CD1c-positive myeloid dendritic cell (primary cell): ENCODE measurements around the gene PHKA2.

Experiments
- DNase-seq: peaks from one replicate; pipeline ENCODE4 v3.0.0-alpha.2; 2016; ENCODE audit errors: extremely low spot score

The PHKA2 gene

DNA sequence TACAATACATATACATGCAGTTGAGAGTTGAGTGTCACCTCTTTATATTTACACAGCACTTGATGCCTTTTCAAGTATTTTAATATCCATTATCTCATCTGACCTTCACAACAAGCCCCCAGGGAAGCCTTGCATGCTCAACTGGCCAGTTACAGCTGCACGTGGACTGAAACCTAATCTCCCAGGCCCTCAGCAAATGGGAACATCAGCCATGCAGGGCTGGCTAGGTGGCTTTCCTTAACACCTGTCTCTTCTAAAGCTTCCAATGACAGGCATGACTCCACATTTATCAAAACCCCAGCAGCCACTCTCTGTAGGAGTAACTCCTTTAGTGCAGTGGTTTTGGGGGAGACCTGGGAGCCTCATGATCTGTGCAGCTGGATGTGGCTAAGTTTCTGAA lies 56.4 kb downstream of the PHKA2 start:
- no peak for DNase-seq

DNA sequence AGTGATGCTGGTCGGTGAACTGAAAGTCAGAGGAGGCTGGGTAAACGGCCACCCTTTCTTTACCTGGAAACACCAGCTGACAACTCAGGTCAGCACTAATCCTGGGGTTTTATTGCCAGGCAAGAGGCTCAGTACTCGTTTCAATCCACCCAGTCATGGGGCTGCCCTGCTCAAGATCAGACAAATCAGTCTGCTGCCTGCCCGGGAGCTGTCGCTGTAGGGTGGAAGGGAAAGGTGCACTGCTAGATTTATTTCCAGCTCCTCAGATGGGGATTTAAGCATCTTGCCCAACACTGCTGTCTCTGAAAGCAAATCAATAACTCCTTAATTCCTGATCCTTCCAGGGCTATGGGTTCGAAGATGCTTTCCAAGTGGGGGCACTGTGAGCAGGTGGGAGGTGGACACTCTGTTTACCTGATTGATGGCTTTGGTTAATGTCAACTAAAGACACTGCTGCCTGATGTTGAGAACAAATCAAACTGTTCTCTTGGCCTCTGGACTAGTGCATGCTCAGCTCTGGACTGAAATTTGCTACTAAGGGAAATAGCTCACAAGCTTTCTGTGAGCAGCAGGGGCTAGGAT lies 59.3 kb downstream of the PHKA2 start:
- no peak for DNase-seq

DNA sequence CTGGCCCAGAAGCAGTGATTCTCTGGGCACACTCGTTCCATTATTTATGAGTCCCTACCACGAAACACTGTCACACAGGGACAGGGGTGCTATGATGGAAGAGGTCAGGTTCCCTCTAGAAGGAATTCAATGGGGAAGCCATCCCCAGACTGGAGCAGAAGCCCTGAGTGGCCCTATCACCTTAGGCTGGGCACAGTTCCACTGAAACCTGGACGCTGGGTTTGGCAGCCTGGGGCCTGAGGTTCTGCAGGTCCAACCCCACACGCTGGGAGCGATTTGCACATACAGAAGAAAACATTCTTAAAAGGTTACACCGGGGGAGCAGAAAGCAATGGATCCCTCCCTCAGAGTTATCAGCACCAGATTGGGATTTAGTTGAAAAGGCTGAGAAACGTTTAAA lies 63.3 kb downstream of the PHKA2 start:
- DNase-seq = no peak

DNA sequence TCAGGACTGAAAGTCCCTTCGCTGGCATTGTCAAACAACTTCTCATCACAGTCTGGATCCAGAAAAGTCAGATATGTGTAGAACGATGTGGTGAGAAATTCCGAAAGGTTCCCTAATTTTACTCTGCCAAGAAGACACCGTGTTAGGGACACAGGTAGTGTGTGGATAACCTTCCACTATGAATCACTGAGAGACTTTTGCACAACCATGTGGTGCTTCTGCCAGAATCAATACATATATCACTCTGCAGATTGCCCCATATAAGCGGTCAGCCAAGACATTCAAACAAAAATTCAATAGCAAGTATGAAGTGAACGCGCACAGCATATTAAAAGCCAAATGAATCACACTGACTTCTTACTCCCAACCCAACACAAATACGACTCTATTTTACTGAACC lies 63.8 kb downstream of the PHKA2 start:
- DNase-seq = no peak

DNA sequence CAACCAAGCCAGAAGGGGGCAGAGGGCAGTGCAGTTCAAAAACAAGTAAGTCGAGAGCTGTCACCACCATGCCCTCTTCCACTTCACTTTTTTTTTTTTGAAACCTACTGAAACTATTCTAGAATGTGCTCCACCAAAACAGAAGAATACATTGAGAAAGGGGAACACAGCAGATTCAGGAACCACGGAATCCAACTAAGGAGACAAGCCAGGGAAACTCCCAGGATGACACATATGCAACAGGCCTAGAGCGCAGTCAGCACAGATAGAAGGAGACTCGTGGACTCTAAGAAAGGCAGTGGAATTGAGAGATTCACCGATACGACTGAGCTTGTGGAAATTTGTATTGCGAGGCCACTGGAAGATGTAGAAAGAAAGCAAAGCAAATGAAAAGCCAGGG lies 66.1 kb downstream of the PHKA2 start:
- DNase-seq = peak; percentile 66

DNA sequence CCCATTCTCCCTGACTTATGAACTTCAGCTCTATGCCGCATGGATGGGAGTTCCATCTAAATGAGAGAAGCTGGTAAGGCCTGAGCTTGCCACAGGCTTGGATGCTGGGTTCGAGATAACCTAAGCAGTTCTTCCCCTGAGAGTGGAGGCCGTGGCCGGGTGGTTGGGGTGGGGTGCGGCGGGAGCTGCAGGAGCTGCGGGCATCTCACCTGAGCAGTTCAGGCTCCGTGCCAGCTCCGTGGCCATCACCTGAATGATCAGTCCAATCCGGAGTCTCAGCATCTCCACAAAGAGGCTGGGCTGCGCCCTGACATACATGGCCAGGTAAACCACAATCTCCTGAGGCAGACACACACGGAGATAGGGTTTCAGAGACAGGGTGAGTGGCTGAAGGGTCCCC lies 77.6 kb downstream of the PHKA2 start:
- no peak for DNase-seq

DNA sequence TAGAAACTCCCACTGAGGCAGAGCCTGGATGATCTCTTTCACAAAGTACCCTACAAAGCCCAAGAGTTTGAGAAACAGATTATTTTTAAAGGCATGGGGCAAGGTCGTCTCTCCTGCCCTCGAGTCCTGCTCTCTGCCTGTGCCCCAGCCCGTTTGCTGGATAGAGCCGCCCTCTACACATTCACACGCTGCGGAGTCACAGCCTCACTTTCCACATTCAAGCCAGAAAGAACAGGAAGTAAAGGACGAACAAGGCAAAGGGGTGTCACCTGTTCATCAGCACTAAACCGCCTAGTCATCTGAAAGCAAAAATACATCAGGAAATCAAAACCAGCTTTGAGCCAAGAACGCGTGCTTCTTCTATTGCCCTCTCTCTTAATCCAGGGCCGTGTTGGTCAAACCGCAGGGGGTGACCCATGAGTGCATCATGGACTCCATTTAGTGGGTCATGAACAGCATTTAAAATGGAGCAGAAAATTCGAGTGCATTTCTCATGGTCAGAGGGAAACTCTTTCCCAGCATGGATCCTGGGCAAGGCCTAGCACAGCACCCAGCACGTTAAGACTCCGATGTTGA lies 83.4 kb downstream of the PHKA2 start:
- DNase-seq = no peak

DNA sequence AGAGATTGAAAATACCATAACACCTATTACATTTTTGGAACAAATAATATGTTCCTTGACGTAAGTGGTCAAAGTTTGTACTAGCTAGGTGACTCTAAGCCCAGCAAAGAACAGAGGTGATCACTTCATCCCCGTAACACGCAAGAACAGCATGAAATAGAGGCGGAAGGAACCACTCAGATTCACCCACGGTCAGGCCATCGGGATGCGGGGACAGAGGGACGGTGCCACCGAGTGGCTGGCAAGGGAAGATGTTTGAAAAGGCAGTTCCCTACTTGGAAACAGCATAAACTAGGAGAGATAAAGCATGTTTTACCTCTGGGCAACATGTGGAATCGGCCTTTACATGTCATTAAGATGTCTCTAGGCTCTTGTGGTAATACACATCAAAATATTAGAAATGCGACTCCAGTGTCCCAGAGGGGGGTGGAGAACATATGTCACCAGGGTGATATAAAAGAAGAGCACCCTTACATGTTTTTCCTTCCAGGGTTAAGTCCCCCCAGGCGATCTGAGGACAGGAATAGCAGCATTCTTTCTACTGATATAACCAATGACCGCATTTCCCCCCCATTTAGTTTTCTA lies 84.0 kb downstream of the PHKA2 start:
- DNase-seq = no peak

DNA sequence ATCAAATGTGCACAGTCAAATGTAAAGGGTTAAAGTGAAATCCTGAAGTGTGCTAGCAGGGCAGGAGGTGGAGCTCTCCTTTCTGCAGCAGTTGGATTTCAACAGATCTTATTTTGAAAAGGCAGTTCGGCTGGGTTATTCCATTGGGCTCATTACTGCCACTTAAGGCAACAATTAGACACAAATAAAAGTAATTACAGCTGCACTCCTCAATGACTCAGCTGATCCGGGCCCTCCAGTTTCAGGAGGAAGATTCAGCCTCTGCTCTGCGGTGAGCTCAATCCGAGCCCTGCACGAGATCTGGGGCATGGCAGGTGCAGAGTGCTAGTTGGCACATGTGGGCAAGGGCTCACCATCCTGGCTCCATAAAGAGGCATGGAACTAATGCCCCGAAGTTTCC lies 85.4 kb downstream of the PHKA2 start:
- no peak for DNase-seq

DNA sequence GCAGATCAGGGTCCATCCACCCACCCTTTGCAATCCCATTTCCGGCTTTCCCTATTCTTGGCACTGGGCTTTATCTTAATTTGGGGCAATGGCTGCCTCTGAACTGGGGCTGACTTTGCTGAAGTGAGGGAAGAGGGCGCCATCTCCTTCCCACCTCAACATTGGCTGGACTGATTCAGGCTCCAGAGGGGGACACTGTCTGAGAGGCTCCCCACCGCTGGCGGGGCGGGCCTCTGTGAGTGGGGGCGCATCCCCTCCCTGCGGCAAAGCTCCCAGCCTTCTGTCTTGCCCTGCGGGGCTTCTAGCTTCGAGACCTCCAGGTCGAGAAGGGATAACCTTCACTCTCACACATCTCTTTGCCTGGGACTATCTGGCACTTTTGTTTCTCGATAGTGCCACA lies 85.8 kb downstream of the PHKA2 start:
- DNase-seq = no peak

DNA sequence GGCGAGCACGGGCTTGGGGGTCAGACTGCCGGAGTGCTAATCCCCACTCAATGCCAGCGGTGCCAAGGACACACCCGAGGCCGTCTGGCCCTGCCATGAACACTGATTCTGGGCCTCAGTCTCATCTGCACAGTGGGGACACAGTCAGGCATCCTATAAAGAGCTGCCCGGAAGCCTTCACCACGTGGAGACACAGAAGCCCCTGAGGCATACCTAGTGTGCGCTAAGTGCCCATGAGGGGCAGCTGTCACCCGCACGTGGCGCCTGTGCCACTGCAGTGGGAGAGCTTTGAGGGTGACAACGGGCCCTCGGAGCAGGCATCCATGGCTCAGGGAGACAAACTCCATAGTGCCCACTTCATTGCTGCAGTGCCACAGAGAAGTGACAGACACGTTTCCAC lies 86.3 kb downstream of the PHKA2 start:
- no peak for DNase-seq

DNA sequence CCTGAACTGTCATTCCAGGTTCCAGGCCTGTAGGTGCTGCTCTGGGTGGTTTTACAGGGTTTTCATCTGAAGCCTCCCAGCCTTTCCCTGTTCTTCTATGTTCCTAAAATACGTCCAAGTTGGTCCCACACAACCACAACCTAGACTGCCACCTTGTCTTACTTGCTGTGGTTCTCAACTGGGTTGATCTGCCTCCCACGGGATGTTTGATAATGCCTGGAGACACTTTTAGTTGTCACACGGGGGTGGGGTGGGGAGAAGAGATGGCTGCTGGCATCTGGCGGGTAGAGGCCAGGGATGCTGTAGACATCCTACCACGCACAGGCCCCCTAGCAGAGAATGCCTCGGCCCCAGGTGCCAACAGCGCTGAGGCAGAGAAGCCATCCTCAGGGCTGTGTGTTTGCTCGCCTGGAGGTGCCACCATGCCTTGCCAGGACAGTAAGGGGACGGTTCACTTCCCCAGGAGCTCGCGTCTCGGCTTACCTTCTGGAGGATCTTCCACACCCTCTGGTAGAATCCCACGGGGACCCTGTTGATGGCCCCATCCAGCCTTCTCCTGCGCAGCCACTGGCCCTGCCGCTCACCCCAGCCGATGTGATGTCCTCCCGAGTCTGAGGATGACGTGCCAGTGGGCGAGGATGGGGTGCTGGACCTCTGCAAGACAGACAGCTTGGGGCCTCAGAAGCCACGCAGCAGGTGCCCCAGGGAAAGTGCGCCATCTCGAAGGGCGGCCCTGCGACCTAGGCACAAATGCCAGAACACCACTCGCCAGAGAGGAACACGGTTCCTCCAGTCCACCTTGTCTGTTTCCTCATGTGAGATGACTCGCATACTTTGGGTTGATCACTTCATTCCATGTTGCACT lies 87.0 kb downstream of the PHKA2 start:
- no peak for DNase-seq

DNA sequence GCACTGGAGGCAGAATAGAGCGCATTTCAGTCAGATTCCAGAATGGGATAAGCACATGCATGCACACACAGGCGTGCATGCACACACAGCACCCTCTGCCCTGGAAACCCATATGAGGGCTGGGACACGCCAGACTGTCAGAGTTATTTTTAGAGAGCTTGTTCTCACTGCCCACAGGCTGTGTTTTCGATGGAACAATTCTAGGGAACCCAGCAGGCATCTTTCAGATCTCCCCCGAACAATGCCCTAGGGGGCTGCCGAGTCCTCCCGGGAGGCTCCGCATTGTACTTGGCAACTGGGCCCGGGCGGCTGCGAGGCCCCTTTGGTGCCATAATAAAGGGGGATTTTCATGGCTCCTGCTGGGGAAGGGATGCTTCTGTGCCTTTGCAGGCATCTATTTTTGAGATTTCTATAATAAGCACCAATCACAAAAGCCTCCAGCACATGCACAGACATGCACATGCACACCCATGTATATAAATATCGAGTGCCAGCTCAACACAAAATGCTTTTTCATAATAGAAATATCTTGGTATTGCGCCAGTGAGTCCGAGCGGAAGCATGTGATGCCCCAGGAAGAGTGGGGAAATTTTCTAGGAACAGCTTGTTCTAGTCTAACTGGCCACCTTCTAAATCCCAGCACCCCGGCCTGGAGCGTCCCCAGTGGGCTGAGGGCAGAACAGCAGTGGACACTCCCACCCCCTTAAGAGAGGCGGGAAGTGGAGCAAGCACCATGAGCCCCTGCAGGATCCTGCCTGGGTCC lies 88.5 kb downstream of the PHKA2 start:
- DNase-seq = no peak

DNA sequence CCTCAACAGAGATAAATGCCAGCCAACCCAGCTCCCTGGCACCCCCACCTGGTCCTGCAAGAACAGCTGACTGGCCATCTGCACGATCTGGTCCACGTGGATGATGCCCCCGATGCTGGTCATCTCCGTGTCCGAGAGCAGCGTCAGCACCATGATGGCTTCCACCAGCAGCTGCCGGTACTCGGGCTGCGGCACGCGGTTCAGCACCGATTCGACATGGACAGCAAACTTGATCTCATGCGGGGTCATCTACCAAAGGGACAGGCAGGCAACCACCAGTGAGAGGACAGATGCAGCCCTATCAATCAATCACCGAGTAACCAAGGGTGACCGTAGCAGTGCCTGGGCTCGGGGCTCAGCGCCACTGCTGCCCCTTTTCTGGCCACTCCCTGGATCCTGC lies 89.8 kb downstream of the PHKA2 start:
- no peak for DNase-seq

DNA sequence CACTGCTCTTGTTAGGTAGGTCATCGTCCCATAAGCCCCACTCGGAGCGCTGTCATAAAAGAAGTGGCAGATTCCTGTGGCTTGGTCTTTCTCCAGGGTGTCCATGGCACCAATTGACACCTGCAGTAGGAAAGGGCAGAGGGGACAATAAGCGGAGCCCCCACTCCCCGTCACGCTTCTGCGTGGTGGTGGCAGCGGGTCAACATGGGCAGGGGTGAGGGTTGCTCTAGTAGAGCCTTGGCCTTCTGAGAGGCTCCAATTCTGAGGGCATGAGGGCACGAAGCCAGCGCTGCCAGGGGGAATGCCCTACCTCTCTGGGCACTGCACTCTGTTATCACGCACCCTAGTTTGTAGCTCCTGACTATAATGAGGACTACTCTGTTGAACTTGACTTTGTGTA lies 90.4 kb downstream of the PHKA2 start:
- no peak for DNase-seq

DNA sequence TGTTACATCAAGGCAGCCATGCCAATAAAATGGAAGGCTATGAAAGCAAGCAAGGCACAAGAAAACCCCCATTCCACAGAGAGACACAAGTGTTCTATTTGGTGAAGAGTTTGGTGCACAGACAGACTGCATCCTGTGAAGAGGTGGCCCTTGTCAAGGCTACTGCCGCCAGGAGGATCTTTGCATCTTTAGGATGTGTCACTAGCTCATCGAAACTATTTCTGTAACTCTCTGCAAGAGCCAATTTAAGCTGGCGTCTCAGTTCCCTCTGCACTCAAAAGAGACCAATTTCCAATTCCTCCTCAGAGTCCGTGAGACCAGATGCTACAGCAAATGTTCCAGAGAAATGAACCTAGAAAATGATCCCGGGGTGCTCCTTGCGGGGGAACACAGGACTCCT lies 91.0 kb downstream of the PHKA2 start:
- no peak for DNase-seq

DNA sequence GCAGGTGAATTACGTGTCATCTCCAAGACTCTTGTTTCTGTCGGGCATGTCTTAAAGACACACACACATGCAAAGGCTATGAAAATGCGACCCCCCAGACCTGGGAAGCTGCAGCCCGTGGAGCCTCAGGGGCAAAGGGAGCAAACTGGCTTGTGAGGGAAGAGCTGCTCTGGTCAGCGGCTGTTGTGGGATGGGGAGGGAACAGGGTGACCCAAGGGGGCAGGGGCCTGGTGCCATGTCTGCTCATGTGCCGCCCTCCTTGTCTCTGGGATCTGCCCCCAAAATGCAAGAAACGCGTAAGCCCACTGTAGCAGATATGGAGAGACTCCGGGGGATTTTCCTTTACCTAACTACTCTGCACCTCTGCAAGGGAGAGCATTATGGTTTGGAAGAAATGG lies 92.4 kb downstream of the PHKA2 start:
- DNase-seq = no peak

DNA sequence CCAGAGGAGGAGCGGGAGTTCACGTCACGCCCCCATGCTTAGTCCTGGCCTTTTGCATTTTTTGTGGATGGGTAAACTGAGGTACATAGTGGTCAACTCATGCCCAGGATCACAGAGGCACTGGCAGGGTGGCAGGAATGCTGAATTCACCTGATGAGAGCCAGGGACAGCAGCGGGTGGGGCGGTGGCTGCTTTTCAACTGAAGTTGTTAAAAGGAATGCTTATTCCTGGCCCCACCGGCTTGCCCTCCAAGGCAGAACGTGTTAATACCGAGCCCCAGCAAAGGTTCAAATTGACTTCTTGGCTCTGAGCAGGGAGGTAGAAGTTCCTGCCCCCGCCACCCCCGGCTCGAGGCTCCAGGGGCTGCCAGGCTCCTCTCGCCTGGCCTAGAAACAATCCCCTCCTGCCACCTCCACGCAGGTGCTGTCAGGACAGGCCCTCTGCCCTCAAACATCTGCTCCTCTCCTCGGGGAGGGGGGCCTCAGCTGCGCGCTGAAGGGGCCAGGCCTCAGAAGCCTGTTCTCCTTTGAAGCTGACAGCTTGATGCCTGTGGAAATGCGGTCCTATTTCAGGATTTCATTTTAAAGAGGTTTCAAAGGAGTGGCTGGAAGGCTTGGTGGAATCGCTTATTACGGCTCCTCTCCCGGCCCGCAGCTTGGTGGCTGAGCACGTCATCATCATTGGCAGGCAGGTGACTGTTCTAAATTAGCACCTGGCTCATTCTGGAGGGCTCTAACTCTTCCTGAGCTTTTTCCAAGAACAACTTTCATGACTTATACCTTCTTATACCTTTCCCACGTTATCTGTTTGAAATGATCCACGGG lies 93.0 kb downstream of the PHKA2 start:
- DNase-seq = no peak

DNA sequence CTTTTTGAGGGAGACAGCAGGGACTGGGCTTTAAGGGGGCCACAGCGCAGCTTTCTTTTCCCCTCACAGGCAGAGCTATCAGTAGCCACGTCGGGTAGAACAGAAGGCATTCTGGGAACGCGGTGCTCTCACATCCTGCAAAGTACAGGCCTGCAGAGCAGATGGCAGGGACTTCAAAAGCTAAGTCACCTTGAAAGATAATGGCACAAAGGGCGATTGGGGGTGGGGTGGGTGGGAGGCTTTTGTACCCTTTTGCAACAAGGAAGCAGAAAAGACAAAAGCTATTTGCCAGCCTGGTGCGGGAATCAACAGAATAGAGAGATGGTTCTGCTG lies 93.9 kb downstream of the PHKA2 start:
- DNase-seq = no peak

DNA sequence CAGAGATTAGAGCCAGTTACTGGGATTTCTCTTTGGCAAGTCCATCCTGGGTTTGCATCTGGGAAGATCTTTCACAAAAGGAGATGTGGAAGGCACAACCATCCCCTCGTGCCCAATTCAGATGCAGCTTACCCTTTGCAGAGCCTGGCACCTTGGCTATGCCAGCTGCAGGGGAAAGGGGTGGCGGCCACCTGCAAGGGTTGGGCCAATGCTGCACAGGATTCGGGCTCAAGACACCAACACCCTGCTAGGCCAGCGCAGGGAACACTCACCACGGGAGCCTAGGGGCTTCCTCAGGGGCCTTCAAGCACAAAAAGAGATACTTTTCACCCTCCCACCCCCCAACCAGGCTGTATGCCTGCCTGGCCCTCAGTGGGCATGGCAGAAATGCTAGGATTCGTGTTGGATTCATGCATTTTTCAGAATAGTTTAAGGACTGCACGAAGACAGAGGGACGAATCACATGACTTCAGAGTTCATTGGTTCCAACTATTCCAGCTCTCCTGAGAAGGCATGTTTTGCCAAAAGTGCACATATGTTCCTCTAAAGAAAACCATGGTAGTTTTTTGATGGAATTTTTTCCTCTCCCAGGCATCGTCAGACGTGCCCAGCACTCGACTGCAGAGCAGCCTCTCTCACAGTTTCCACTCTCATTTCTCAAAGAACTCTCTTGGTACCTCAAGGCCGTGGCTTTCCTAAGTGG lies 94.4 kb downstream of the PHKA2 start:
- DNase-seq = no peak

DNA sequence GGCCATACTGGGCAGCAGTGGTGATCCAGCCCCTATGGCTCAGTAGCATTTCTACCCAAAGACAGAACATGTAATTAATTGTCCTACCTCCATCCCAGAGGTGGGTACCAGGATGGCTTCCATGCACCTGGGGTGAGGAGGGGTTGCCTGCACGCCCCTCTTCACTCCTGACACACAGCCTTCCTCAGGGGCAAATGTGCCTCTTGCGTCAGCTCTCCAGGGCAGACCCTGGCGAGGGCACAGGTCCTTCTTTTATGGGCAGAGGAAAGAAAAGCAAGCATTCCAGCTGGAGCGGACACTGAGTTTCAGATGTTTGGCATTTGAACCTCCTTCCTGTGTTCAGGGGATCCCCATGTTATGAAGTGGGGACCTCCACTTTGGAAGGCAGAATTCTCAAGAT lies 95.6 kb downstream of the PHKA2 start:
- no peak for DNase-seq
